Activated T-cell treated with anti-CD3 and anti-CD28 coated beads for 4 hours (primary cell): ENCODE results near the gene CSMD2.

Experiments
- DNase-seq: peaks from one replicate; pipeline ENCODE4 v3.0.0-alpha.2; 2020

Gene CSMD2

DNA sequence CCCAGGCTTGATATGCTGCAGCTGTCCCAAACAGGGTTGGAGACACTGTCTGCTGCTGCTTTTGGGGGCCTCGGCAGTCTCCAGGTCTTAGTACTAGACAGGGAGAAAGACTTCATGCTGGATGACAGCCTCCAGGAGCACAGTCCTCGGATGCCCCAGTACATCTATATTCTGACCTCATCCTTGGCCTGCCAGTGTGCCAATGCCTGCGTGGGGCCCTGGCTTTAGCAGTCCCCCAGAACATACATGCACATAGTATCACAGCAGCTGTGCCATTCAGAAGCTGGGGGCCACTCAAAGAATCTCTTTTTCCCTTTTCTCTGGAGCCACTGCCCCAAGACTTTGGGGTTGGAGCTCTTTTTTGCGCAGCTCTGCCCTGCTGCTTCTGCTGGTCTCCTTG lies 697.0 kb downstream of the CSMD2 start:
- no peak for DNase-seq

DNA sequence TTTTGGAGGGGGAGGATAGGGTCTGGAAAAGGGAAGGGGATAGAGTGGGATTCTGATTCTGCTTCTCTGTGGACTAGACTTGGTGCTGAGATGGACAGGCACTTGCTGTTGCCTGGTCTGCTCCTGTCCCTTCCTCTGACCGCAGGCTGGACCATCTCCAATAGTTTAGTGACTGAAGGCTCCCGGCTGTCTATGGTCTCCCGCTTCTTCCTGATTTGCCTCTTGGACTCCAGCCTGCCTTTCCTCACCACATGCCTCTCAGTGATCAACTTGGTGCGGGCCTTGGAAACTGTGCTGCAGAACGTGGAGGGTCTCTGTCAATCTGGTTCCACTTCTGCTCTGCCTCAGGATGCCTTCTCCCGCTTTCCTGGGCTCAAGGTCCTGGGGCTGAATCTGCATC lies 698.9 kb downstream of the CSMD2 start:
- DNase-seq: no peak

DNA sequence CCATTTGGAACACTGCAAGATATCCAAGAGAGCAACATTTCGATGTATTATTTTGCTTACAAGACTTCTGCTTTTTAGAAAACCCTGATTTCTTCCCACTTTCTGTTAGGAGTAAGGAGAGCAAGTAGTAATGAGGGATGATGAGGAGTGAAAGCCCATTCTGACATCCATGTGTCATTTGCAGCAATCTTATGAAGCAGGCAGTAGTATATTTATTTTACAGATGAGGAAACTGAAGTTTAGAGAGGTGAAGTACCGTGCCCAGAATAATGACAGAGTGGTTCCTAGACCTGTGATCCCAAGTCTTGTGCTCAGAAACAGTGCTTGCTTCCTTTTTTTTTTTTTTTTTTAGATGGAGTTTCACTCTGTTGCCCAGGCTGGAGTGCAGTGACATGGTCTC lies 699.7 kb downstream of the CSMD2 start:
- DNase-seq: no peak

DNA sequence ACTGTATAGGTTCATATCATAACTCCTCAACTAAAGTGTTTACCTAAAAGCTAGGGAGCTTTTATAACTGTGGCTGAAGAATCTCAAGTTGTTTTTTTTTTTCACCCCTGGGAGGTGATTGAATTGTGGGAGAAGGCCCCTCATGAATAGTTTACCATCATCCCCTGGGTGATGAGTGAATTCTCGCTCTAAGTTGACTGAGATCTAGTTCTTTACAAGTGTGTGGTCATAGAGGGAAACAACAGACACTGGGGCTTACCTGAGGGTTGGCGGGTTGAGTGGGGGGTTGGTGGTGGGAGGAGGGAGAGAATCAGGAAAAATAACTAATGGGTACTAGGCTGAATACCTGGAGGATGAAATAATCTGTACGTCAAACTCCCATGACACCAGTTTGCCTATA lies 700.5 kb downstream of the CSMD2 start:
- DNase-seq: no peak
